Measurements from ENCODE around the gene DRC1.
A peak's percentile ranks its signal among the peaks of the same experiment; 100 is the strongest.

DRC1 gene

DNA sequence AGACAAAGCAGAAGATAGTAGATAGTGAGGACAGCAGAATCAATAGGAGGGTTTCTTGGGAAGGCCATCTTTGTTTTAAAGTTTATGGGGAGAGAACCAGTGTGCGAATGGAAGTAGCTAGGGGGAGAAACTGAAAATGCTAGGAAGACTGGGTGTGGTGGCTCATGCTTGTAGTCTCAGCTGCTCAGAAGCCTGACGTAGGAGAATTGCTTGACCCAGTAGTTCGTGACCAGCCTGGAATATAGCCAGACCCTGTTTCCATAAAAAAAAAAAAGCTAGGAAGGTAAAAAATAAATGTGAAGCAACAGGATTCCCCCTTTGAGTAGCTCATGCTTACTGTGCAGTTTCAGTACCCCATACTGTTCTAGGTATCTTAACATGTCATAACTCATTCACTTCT lies 19.2 kb upstream of the DRC1 start:
- Mint-ChIP-seq H3K9me3 (no peaks in the 10 kb centered on the region), H3K27me3 (no peaks in the 10 kb centered on the region), H3K4me3 (no peak overlapping the region), H3K4me1 (peaks cover 8% of the 10 kb centered on the region), H3K27ac (no peak overlapping the region)
- DNase-seq (no peak), ATAC-seq (no peak)

DNA sequence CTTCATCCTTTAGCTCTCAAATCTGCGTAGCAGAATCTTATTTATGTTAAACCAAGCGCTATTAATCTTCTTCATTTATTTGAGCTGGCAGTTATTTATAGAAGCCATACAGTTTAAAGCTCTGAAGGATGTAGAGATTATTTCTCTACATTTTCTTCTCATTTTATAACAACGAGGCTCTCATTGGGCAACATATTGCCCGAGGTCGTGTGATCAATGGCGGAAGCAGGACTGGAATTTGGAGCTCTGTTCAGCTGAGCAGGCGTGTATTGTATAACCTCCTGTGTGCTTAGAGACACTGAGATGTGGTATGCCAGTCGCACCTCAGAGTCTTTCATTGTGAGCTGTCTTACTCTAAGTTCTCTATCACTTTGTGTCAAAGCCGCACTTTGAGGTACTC lies 17.5 kb upstream of the DRC1 start:
- no peak for DNase-seq
- Mint-ChIP-seq H3K27ac (no peak overlapping the region), H3K27me3 (no peaks in the 10 kb centered on the region), H3K9me3 (no peaks in the 10 kb centered on the region), H3K4me1 (no peaks in the 10 kb centered on the region), H3K4me3 (no peak overlapping the region)
- no peak for ATAC-seq

GRCh38 chr2:26384597-26384996 lies 17.1 kb upstream of the DRC1 start:
- ATAC-seq (no peak), DNase-seq (no peak)
- no peak overlapping the region for H3K27ac Mint-ChIP-seq
- no peaks in the 10 kb centered on the region for H3K4me1 Mint-ChIP-seq
- no peaks in the 10 kb centered on the region for H3K9me3 Mint-ChIP-seq
- H3K4me3 Mint-ChIP-seq, result no peak overlapping the region
- H3K27me3 Mint-ChIP-seq, result no peaks in the 10 kb centered on the region

- no peak for ATAC-seq
- no peak for DNase-seq
- Mint-ChIP-seq H3K4me1 (no peaks in the 10 kb centered on the region), H3K27ac (no peak overlapping the region), H3K4me3 (no peak overlapping the region), H3K9me3 (no peaks in the 10 kb centered on the region), H3K27me3 (no peaks in the 10 kb centered on the region)
These were observed 14.5 kb upstream of the DRC1 start for GRCh38 chr2:26387189-26387588.

DNA sequence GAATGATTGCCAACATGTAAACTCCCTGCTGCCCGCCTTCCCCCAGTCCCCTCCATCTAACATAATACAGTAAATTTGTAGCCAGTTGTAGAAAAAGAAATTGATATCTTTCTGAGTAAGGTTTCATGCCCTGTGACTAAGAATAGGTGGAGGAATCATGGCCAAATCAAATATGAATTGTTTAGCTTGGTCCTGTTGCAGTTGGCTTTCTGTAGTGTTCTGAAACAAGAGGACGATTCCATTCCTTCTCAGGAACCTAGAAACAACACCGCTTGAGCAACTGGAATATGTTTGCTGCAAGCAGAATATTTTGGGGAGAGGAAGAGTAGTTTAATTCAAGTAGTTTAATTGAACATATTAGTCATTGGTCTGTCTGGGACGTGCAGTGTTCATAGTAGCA lies 7.0 kb upstream of the DRC1 start:
- no peak for DNase-seq
- ATAC-seq, result no peak
- no peaks in the 10 kb centered on the region for H3K27me3 Mint-ChIP-seq
- H3K4me3 Mint-ChIP-seq, result no peak overlapping the region
- H3K4me1 Mint-ChIP-seq, result peaks cover 21% of the 10 kb centered on the region
- no peaks in the 10 kb centered on the region for H3K9me3 Mint-ChIP-seq
- no peak overlapping the region for H3K27ac Mint-ChIP-seq

DNA sequence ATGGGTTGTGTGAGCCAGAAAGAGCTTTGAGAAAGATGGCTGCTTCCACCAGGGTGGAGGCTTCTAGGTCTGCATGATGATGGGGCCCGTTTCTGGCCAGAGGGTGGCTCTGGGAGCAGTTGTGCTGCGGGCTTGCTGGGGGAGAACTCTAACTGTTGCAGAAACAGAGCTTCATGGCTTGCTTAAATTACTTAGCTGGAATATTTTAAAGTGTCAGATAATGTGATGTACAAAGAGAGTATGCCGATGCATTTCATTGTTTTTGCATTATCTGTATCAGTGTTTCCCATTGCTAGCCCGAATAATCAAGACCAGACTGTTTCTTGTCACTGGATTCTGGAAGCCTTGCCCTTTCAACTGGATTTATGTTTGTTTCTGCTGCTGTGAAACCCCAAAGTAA lies 6.3 kb upstream of the DRC1 start:
- Mint-ChIP-seq H3K4me1 (peaks cover 28% of the 10 kb centered on the region), H3K9me3 (no peaks in the 10 kb centered on the region), H3K27me3 (no peaks in the 10 kb centered on the region), H3K27ac (peak overlapping the region in 1 of 2 donors; percentile 27), H3K4me3 (no peak overlapping the region)
- DNase-seq (no peak), ATAC-seq (no peak)

GRCh38 chr2:26396734-26397298 lies 4.9 kb upstream of the DRC1 start:
- H3K4me3 Mint-ChIP-seq, result peak overlapping the region in 1 of 2 donors; percentile 1
- ATAC-seq (peak; percentile 97), DNase-seq (peak; percentile 44 to 59)
- peaks cover 28% of the 10 kb centered on the region for H3K4me1 Mint-ChIP-seq
- H3K27me3 Mint-ChIP-seq, result no peaks in the 10 kb centered on the region
- H3K9me3 Mint-ChIP-seq, result no peaks in the 10 kb centered on the region
- H3K27ac Mint-ChIP-seq, result no peak overlapping the region

DNA sequence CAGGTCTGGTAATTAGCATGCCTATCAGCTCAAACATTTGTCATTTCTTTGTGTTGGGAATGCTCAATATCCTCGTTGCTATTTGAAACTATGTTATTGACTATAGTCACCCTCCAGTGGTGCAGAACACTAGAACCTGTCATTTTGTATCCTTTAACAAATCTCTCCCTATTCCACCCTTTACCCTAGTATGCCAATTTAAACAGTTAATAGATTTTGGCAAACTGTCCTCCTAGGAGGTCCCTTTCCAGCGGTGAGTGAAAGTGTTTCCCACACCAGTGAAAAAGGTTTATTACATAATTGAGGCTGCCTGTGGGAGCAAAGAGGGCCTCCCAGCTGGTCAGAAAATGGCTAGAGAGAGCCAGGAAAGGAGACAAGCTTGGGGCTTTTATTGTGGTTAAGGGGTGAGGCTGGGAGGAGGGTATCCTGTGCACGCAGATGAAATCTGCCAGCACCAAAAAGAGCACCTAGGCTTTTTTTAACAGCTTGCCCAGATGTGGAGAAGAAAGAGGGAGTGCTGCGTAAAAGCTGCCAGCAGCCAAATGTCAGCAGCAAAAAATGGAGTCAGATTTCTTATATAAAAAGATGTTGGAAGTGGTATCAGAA lies 1.8 kb upstream of the DRC1 start:
- Mint-ChIP-seq H3K4me1 (peaks cover 28% of the 10 kb centered on the region), H3K27me3 (no peaks in the 10 kb centered on the region), H3K4me3 (no peak overlapping the region), H3K9me3 (no peaks in the 10 kb centered on the region), H3K27ac (no peak overlapping the region)
- ATAC-seq (no peak), DNase-seq (no peak)

- Mint-ChIP-seq H3K27ac (peak overlapping the region in 1 of 2 donors; percentile 86), H3K4me1 (peaks cover 22% of the 10 kb centered on the region), H3K9me3 (no peaks in the 10 kb centered on the region), H3K27me3 (no peaks in the 10 kb centered on the region), H3K4me3 (no peak overlapping the region)
- no peak for ATAC-seq
- no peak for DNase-seq
These were observed 997 bp upstream of the DRC1 start for GRCh38 chr2:26400723-26401122.

GRCh38 chr2:26407526-26407925 lies 5.8 kb downstream of the DRC1 start:
- no peak for DNase-seq
- Mint-ChIP-seq H3K27ac (no peak overlapping the region), H3K9me3 (peaks cover 0 to 4% of the 10 kb centered on the region in 2 donors), H3K4me3 (no peak overlapping the region), H3K4me1 (peaks cover 8% of the 10 kb centered on the region), H3K27me3 (peaks cover 15% of the 10 kb centered on the region)
- ATAC-seq, result no peak

DNA sequence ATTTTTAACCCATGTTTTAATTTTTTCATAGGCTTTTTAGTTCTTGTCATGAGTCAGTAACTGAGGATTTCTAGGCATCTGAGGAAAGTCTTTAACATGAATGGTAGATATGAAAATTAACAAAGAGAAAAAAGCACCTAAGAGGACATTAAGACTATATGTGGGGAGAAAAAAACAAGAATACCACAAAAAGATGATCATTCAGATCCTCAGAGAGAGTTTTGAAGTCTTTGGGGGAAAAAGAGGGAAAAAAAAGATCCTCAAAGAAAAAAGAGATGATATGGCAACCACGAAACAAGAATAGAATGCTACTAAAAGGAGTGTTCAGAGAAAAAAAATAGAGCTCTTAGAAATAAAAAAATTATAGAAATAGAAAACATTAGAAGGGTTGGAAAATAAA lies 8.1 kb downstream of the DRC1 start:
- no peak overlapping the region for H3K4me3 Mint-ChIP-seq
- DNase-seq (no peak), ATAC-seq (no peak)
- peak overlapping the region in 1 of 2 donors; percentile 65 for H3K27ac Mint-ChIP-seq
- H3K27me3 Mint-ChIP-seq, result peaks cover 15% of the 10 kb centered on the region
- peaks cover 8% of the 10 kb centered on the region for H3K4me1 Mint-ChIP-seq
- peaks cover 0 to 4% of the 10 kb centered on the region in 2 donors for H3K9me3 Mint-ChIP-seq

DNA sequence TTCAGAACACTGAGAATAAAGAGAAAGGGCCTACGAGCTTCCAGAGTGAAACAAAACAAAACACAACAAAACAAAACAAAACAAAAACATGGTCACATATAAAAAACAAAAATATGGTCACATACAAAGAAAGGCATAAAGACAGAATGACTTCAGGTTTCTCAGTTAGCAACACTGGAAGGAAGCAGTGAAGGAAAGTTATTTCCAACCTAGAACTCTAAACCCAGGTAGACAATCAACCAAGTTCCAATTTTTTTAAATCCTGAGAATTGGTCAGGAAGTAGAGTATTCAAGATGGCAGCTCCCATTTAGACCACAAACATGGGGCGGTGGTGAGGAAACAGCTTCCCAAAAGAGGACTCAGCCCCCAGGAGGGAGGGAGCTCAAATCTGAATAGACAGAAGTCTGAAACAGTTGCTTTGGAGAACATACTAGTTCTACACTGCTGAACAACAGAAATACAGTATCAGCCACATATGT lies 9.1 kb downstream of the DRC1 start:
- Mint-ChIP-seq H3K4me3 (no peak overlapping the region), H3K9me3 (peaks cover 0 to 4% of the 10 kb centered on the region in 2 donors), H3K27me3 (peaks cover 15% of the 10 kb centered on the region), H3K4me1 (peaks cover 8% of the 10 kb centered on the region), H3K27ac (no peak overlapping the region)
- DNase-seq, result no peak
- ATAC-seq, result no peak

GRCh38 chr2:26411419-26411818 lies 9.7 kb downstream of the DRC1 start:
- peaks cover 8% of the 10 kb centered on the region for H3K4me1 Mint-ChIP-seq
- peak overlapping the region in 1 of 2 donors; percentile 74 for H3K4me3 Mint-ChIP-seq
- no peak for DNase-seq
- H3K27ac Mint-ChIP-seq, result no peak overlapping the region
- no peak for ATAC-seq
- peaks cover 15% of the 10 kb centered on the region for H3K27me3 Mint-ChIP-seq
- peaks cover 0 to 4% of the 10 kb centered on the region in 2 donors for H3K9me3 Mint-ChIP-seq

- DNase-seq (no peak), ATAC-seq (peak; percentile 81)
- Mint-ChIP-seq H3K27ac (peak overlapping the region in 1 of 2 donors; percentile 23), H3K4me3 (peak overlapping the region; percentile 1 to 74), H3K9me3 (peaks cover 0 to 4% of the 10 kb centered on the region in 2 donors), H3K4me1 (peaks cover 8% of the 10 kb centered on the region), H3K27me3 (peaks cover 15% of the 10 kb centered on the region)
These were observed 10.5 kb downstream of the DRC1 start for GRCh38 chr2:26412091-26412673.

GRCh38 chr2:26414311-26414710 lies 12.6 kb downstream of the DRC1 start:
- ATAC-seq (no peak), DNase-seq (no peak)
- Mint-ChIP-seq H3K9me3 (peaks cover 0 to 4% of the 10 kb centered on the region in 2 donors), H3K4me3 (no peak overlapping the region), H3K27me3 (peaks cover 6% of the 10 kb centered on the region), H3K27ac (no peak overlapping the region), H3K4me1 (peaks cover 8% of the 10 kb centered on the region)

GRCh38 chr2:26421961-26422360 lies 20.2 kb downstream of the DRC1 start:
- Mint-ChIP-seq H3K9me3 (no peaks in the 10 kb centered on the region), H3K27me3 (no peaks in the 10 kb centered on the region), H3K27ac (no peak overlapping the region), H3K4me3 (no peak overlapping the region), H3K4me1 (no peaks in the 10 kb centered on the region)
- ATAC-seq (no peak), DNase-seq (no peak)
